Measurements from ENCODE around the gene SKAP1.

DNA sequence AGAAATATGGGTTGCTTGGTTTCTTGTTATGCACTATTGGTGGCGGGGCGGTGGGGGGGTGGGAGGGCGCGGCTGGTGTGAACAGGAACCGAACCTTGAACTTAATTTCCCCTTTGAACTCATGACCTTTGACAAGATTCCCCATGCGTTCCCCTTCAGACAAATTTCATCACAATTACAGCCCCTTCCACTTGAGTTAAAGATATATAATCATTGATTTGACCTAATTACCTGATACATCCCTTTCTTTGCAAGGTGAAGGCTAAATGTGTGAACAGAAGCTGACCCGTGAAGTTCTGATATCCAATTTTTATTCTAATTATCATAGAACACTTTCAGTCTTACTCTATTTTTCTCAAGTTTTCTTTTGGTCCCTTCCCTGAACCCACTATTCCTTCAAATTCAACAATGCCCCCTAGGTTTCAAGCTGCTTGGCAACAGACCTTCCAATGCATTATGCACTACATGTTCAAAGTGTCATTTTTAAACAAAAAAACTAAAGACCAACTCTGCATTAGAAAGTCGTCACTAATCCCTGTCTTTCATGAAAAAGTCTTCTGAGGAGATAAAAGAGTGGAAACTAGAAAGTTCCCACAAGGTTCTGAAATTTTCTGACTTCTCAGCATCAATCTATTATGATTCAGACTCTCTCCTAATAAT is 116.8 kb downstream of the SKAP1 start:
- no peak for TF ChIP-seq CTCF (IDR thresholded peaks at IDR 0.05)
- TF ChIP-seq ZFX (IDR thresholded peaks at IDR 0.05; ENCODE audit: borderline replicate concordance): no peak
